GM23338 (cell line): ENCODE results near the gene MT4. TPM values are rescaled to one million over a fixed set of nuclear protein-coding genes. Genes with fewer than 3 reads are reported as not detected.

ENCODE experiments used
- ATAC-seq: fragments of 200-7000 bp; cut with Tn5 transposase; 3 replicates; pipeline ENCODE4 v1.9.1; 2020
- DNase-seq: peaks from one replicate; pipeline ENCODE4 v3.0.0-alpha.2; 2015; ENCODE audit warnings: low spot score
- H2AFZ ChIP-seq: fragments of 200-600 bp; sonication (generic); 2 replicates; pipeline ENCODE4 v1.8.0; 2016; ENCODE audit warnings: antibody characterized with exemption, mild to moderate bottlenecking, moderate library complexity
- H3F3A ChIP-seq: fragments of 200-600 bp; sonication (generic); replicated peaks from 2 replicates; pipeline ENCODE4 v1.8.0; 2017; ENCODE audit warnings: antibody characterized with exemption, mixed run types, low read depth
- H3K27ac ChIP-seq: fragments of 200-600 bp; sonication (generic); 2 replicates; pipeline ENCODE4 v1.6.1; 2016; ENCODE audit warnings: low read depth
- H3K27me3 ChIP-seq: fragments of 200-600 bp; sonication (generic); 2 replicates; pipeline ENCODE4 v1.8.0; 2016; ENCODE audit warnings: mild to moderate bottlenecking, mixed run types, moderate library complexity; ENCODE audit not compliant: insufficient read depth
- H3K36me3 ChIP-seq: fragments of 200-600 bp; sonication (generic); 2 replicates; pipeline ENCODE4 v1.8.0; 2016; ENCODE audit warnings: mild to moderate bottlenecking; ENCODE audit not compliant: insufficient read depth
- H3K4me1 ChIP-seq: fragments of 200-600 bp; sonication (generic); 2 replicates; pipeline ENCODE4 v1.8.0; 2016; ENCODE audit warnings: mild to moderate bottlenecking, moderate library complexity; ENCODE audit not compliant: insufficient read depth
- H3K4me2 ChIP-seq: fragments of 200-600 bp; sonication (generic); 2 replicates; pipeline ENCODE4 v1.7.1; 2017; ENCODE audit warnings: mixed run types
- H3K4me3 ChIP-seq: fragments of 200-600 bp; sonication (generic); 2 replicates; pipeline ENCODE4 v1.6.1; 2016; ENCODE audit warnings: mixed run types
- H3K79me2 ChIP-seq: fragments of 200-600 bp; sonication (generic); replicated peaks from 2 replicates; pipeline ENCODE4 v1.8.0; 2017; ENCODE audit warnings: mild to moderate bottlenecking; ENCODE audit not compliant: insufficient read depth
- H3K9me2 ChIP-seq: fragments of 200-600 bp; sonication (generic); 2 replicates; pipeline ENCODE4 v1.8.0; 2017; ENCODE audit not compliant: insufficient read depth
- H4K20me1 ChIP-seq: fragments of 200-600 bp; sonication (generic); replicated peaks from 2 replicates; pipeline ENCODE4 v1.8.0; 2017; ENCODE audit warnings: mild to moderate bottlenecking; ENCODE audit not compliant: insufficient read depth
- H3K27ac Mint-ChIP-seq: 2 replicates; pipeline ENCODE4 v1.8.0; 2020; ENCODE audit warnings: inconsistent platforms, mild to moderate bottlenecking, moderate library complexity, mixed read lengths
- H3K27me3 Mint-ChIP-seq: 3 replicates; pipeline ENCODE4 v1.8.0; 2022; ENCODE audit warnings: low read depth, mild to moderate bottlenecking, moderate library complexity, mixed read lengths, inconsistent platforms; ENCODE audit not compliant: insufficient read depth, poor library complexity
- H3K36me3 Mint-ChIP-seq: 3 replicates; pipeline ENCODE4 v1.8.0; 2021; ENCODE audit warnings: low read depth, mild to moderate bottlenecking, inconsistent platforms, moderate library complexity, mixed read lengths
- H3K4me1 Mint-ChIP-seq: 3 replicates; pipeline ENCODE4 v1.8.0; 2020; ENCODE audit warnings: mild to moderate bottlenecking, inconsistent platforms, mixed read lengths
- H3K4me3 Mint-ChIP-seq: 3 replicates; pipeline ENCODE4 v1.8.0; 2021; ENCODE audit warnings: moderate library complexity, mild to moderate bottlenecking, inconsistent platforms, mixed read lengths
- H3K9me3 Mint-ChIP-seq: 3 replicates; pipeline ENCODE4 v1.8.0; 2020; ENCODE audit warnings: moderate library complexity, mild to moderate bottlenecking, inconsistent platforms, mixed read lengths
- CREB1 ChIP-seq: fragments of 250-450 bp; sonication (Bioruptor Pico); IDR thresholded peaks from 2 replicates; pipeline ENCODE4 v1.5.0; 2020; ENCODE audit warnings: low read depth, mild to moderate bottlenecking, moderate library complexity
- EZH2 ChIP-seq: fragments of 200-600 bp; sonication (generic); IDR thresholded peaks from one replicate; pipeline ENCODE4 v1.8.0; 2017; ENCODE audit warnings: antibody characterized with exemption, mild to moderate bottlenecking, low read depth; ENCODE audit not compliant: unreplicated experiment
- EZH2phosphoT487 ChIP-seq: fragments of 200-600 bp; sonication (generic); IDR thresholded peaks from one replicate; pipeline ENCODE4 v1.8.1; 2018; ENCODE audit warnings: antibody characterized with exemption; ENCODE audit not compliant: unreplicated experiment
- NANOG ChIP-seq: IDR thresholded peaks from 2 replicates; pipeline ENCODE4 v1.6.1; 2016; ENCODE audit warnings: antibody characterized with exemption, borderline replicate concordance
- STAT1 ChIP-seq: IDR thresholded peaks from one replicate; pipeline ENCODE4 v1.6.1; 2016; ENCODE audit warnings: antibody characterized with exemption; ENCODE audit not compliant: unreplicated experiment
- ZNF114 ChIP-seq: fragments of 250-450 bp; sonication (Bioruptor Pico); IDR thresholded peaks from 2 replicates; pipeline ENCODE4 v1.5.0; 2020; ENCODE audit warnings: mild to moderate bottlenecking, moderate library complexity
- ZNF331 ChIP-seq: fragments of 250-450 bp; sonication (Bioruptor Pico); IDR thresholded peaks from 2 replicates; pipeline ENCODE4 v1.5.0; 2020; ENCODE audit warnings: low read depth, mild to moderate bottlenecking, moderate library complexity
- polyA plus RNA-seq: library from polyadenylated mRNA; unstranded; fragments of >200 nt; fragmentation: Nextera tagmentation; extraction: Ambion mirVana; gene quantifications from 2 replicates; pipeline ENCODE4 v1.2.1, GENCODE V29; 2016
- total RNA-seq: library from RNA; depleted of rRNA; stranded (reverse); fragments of >200 nt; shearing (Covaris generic); gene quantifications from 2 replicates; pipeline ENCODE4 v1.2.3, GENCODE V29; 2014
- TF ChIP-seq, protein P1 (sequence below): IDR thresholded peaks from one replicate; pipeline ENCODE4 v1.6.1; 2018; ENCODE audit warnings: antibody characterized with exemption; ENCODE audit not compliant: unreplicated experiment
- TF ChIP-seq, protein P2 (sequence below), 2 experiments: fragments of 200-600 bp in 1 of 2; sonication (generic) in 1 of 2; conservative IDR thresholded peaks; 2 replicates each; pipeline versions ENCODE4 v1.5.1 to v1.6.1; 2016 to 2017; ENCODE audit warnings: antibody characterized with exemption in 2 of 2, low read depth in 2 of 2, mild to moderate bottlenecking in 2 of 2, moderate library complexity in 1 of 2
- TF ChIP-seq, protein P3 (sequence below): IDR thresholded peaks from 2 replicates; pipeline ENCODE4 v1.6.1; 2016; ENCODE audit warnings: antibody characterized with exemption

The MT4 gene
- total and polyA plus RNA-seq, 2 experiments from 2014 or later, result not detected

DNA sequence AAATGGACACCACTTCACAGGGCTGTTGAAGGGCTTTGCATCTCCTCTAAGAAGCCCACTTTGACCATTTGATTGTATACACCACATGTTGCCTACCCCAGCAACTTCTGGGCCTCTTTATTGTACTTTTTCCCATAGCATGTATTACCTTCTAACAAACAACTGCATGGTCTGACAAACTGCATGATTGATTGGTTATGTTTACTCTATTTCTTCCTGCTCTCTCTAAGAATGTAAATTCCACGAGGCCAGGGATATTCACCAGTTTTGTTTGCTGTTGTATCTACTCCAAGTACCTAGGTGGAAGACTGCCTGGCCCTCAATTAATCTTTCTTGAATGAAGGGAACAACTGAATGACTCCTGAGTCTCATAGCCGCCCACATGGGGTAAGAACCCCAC lies 22.8 kb upstream of the MT4 start:
- DNase-seq (no peak), ATAC-seq (no peak)
- no peaks in the 10 kb centered on the region for H3K27me3 ChIP-seq
- no peaks in the 10 kb centered on the region for H3K9me2 ChIP-seq
- H3K36me3 ChIP-seq, result no peaks in the 10 kb centered on the region
- Mint-ChIP-seq H3K36me3 (no peaks in the 10 kb centered on the region), H3K27me3 (peaks cover 15% of the 10 kb centered on the region), H3K4me1 (peaks cover 11% of the 10 kb centered on the region), H3K9me3 (peaks cover 3% of the 10 kb centered on the region; the same call in 2 of the 3 replicates), H3K27ac (no peak overlapping the region), H3K4me3 (no peak overlapping the region)
- no peak overlapping the region for H3K4me2 ChIP-seq
- no peak overlapping the region for H3K27ac ChIP-seq
- TF ChIP-seq, protein P1, sequence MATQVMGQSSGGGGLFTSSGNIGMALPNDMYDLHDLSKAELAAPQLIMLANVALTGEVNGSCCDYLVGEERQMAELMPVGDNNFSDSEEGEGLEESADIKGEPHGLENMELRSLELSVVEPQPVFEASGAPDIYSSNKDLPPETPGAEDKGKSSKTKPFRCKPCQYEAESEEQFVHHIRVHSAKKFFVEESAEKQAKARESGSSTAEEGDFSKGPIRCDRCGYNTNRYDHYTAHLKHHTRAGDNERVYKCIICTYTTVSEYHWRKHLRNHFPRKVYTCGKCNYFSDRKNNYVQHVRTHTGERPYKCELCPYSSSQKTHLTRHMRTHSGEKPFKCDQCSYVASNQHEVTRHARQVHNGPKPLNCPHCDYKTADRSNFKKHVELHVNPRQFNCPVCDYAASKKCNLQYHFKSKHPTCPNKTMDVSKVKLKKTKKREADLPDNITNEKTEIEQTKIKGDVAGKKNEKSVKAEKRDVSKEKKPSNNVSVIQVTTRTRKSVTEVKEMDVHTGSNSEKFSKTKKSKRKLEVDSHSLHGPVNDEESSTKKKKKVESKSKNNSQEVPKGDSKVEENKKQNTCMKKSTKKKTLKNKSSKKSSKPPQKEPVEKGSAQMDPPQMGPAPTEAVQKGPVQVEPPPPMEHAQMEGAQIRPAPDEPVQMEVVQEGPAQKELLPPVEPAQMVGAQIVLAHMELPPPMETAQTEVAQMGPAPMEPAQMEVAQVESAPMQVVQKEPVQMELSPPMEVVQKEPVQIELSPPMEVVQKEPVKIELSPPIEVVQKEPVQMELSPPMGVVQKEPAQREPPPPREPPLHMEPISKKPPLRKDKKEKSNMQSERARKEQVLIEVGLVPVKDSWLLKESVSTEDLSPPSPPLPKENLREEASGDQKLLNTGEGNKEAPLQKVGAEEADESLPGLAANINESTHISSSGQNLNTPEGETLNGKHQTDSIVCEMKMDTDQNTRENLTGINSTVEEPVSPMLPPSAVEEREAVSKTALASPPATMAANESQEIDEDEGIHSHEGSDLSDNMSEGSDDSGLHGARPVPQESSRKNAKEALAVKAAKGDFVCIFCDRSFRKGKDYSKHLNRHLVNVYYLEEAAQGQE, result no peak
- no peak for TF ChIP-seq CREB1 (CRISPR knock-in tag)
- TF ChIP-seq ZNF114 (CRISPR knock-in tag), result no peak
- TF ChIP-seq, protein P2, sequence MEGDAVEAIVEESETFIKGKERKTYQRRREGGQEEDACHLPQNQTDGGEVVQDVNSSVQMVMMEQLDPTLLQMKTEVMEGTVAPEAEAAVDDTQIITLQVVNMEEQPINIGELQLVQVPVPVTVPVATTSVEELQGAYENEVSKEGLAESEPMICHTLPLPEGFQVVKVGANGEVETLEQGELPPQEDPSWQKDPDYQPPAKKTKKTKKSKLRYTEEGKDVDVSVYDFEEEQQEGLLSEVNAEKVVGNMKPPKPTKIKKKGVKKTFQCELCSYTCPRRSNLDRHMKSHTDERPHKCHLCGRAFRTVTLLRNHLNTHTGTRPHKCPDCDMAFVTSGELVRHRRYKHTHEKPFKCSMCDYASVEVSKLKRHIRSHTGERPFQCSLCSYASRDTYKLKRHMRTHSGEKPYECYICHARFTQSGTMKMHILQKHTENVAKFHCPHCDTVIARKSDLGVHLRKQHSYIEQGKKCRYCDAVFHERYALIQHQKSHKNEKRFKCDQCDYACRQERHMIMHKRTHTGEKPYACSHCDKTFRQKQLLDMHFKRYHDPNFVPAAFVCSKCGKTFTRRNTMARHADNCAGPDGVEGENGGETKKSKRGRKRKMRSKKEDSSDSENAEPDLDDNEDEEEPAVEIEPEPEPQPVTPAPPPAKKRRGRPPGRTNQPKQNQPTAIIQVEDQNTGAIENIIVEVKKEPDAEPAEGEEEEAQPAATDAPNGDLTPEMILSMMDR (conservative IDR thresholded peaks at IDR 0.05; ENCODE audit: low read depth in 2 of 2), result no peak
- TF ChIP-seq EZH2phosphoT487, result no peak
- TF ChIP-seq ZNF331, result no peak
- no peak for TF ChIP-seq NANOG
- TF ChIP-seq, protein P3, sequence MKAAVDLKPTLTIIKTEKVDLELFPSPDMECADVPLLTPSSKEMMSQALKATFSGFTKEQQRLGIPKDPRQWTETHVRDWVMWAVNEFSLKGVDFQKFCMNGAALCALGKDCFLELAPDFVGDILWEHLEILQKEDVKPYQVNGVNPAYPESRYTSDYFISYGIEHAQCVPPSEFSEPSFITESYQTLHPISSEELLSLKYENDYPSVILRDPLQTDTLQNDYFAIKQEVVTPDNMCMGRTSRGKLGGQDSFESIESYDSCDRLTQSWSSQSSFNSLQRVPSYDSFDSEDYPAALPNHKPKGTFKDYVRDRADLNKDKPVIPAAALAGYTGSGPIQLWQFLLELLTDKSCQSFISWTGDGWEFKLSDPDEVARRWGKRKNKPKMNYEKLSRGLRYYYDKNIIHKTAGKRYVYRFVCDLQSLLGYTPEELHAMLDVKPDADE, result no peak
- no peak for TF ChIP-seq EZH2
- TF ChIP-seq STAT1, result no peak
- H3K4me1 ChIP-seq, result peaks cover 11% of the 10 kb centered on the region
- no peaks in the 10 kb centered on the region for H4K20me1 ChIP-seq
- no peak overlapping the region for H3K4me3 ChIP-seq
- H2AFZ ChIP-seq, result no peak overlapping the region
- H3K79me2 ChIP-seq, result no peaks in the 10 kb centered on the region
- peaks cover 10% of the 10 kb centered on the region; the same call in 1 of the 2 replicates for H3F3A ChIP-seq
